HEK293T (cell line): Measurements from ENCODE around the gene VRK1.

Source experiments
- ELF4 ChIP-seq: fragments of 450-650 bp; IDR thresholded peaks from 2 replicates; pipeline ENCODE4 v1.6.1; 2017; ENCODE audit warnings: antibody characterized with exemption
- FOXM1 ChIP-seq: fragments of 450-650 bp; IDR thresholded peaks from 2 replicates; pipeline ENCODE4 v1.6.1; 2017; ENCODE audit warnings: mild to moderate bottlenecking, borderline replicate concordance
- L3MBTL2 ChIP-seq: fragments of 450-650 bp; conservative IDR thresholded peaks from 2 replicates; pipeline ENCODE4 v1.6.1; 2016; ENCODE audit warnings: mild to moderate bottlenecking
- LEF1 ChIP-seq: fragments of 450-650 bp; IDR thresholded peaks from 2 replicates; pipeline ENCODE4 v1.6.1; 2017; ENCODE audit warnings: mild to moderate bottlenecking, borderline replicate concordance
- SP1 ChIP-seq: fragments of 450-650 bp; IDR thresholded peaks from 2 replicates; pipeline ENCODE4 v1.6.1; 2017
- TARDBP ChIP-seq: fragments of 450-650 bp; IDR thresholded peaks from 2 replicates; pipeline ENCODE4 v1.6.1; 2016

DNA sequence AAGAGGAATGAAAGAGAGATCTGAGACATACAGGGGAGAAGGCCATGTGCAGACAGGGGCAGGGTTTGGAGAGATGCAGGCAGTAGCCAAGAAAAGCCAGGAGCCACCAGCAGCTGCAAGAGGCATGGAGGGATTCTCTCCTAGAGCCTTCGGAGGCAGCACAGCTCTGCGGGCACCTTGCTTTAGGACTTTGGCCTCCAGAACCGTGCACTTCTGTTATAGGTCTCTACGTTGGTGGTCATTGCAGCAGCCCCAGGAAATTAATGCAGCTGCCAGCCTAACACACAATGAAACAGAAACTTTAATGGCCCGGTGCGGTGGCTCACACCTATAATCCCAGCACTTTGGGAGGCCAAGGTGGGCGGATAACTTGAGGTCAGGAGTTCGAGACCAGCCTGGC lies 14.7 kb upstream of the VRK1 start:
- TF ChIP-seq ELF4: no peak
- TF ChIP-seq SP1: no peak
- TF ChIP-seq FOXM1: no peak
- TF ChIP-seq TARDBP: no peak
- no peak for TF ChIP-seq LEF1
- no peak for TF ChIP-seq L3MBTL2
